ENCODE measurements around the gene SPECC1L.
"Not testable (repeated sequence)": the region's sequence is repeated elsewhere in the genome, so short reads cannot be mapped to it uniquely, and the experiment has no call there.

Gene SPECC1L

DNA sequence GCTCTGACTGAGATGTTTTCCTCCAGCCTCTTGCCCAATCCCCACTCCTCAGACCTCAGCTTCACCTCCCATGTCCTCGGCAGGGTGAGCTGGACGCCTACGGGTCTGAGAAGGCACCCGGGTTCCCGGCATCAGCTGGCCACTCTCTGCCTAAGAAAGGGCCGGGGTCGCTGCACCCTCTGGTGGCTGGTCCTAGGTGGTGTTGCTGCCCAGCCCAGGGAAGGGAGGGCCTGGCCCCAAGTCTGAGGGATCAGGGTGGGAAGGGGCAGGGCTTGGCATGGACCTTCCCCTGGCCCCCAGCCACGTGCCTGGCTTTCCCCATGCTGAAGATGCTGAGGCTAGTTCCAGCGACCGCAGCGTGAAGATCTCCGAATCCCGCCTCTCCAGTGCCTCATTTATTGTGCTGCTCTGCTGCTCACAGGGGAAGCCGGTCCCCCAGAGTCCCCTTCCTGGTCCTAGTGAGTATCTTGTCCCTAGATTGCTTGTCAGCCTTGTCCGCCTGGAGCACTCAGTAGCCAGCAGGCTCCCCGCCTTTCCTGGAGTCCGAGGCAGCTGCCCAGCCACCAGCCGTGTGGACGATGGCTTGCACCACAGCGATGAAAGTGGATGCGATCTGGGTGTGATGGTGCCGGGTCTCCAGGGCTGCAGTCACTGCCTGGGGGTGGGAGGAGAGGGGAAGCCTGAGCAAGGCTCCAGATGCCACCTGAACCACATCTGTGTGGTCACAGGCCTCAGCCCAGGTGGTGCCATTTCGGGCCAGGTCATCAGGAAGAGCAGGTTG, 22.9 kb upstream of the SPECC1L start:
- DNase-seq: peak in 13 of 14 donors; percentile 26 to 94 (median 71)

DNA sequence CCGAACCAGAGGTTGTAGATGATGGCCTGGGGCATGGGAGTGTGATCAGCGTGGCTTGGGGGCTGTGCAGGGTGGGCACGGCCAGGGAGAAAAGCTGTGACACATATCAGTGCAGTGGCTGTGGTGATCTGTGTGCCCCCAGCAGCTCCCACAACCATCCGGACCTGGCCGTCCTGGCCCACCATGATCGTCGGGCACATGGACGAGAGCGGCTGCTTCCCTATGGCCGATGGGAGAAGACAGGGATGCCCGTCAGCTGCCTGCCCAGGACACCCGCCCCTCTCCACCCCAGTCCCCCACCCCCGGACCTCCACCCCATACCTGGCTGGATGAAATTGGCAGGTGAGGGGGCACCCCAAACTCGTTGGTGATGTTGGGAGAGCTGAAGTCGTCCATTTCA, 22.0 kb upstream of the SPECC1L start:
- DNase-seq: not testable (repeated sequence)

DNA sequence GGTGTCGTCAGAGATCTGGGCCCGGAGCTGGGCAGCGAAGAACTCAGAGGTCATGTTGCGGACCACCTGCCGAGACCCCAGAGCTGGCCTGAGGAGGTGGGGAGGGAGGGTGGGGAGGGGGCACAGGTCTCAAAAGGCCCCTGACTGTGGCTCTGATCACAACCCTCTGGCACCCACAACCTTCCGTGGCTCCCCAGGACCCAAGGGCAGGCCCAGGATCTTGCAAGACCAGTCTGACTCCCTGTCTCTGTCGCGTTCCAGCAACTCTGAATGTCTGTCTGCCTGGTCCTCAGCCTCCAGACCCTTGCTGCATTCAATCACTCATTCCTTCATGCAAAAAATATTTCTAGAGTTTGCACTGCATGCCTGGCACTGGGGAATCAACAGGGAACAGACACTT, 21.2 kb upstream of the SPECC1L start:
- not testable (repeated sequence) for DNase-seq

DNA sequence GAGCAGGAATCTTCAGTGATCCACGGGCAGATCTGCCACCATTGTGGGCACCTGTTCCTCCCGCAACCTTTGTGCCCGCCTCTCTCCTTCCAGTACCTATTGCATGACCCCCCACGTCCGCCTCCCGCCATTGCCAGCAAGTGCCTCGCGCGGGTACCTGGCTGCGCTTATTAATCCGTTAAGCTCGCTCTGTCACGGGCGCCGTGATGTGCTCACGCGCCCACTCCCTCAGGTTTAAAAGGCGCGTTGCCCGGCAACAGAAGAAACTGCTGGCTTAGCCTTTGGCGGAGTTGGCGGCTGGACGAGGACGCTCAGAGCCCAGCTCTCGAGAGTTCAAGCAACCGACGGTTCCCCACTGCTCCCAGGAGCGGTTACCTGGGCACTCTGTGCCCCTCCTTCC, 19.3 kb upstream of the SPECC1L start:
- not testable (repeated sequence) for DNase-seq

DNA sequence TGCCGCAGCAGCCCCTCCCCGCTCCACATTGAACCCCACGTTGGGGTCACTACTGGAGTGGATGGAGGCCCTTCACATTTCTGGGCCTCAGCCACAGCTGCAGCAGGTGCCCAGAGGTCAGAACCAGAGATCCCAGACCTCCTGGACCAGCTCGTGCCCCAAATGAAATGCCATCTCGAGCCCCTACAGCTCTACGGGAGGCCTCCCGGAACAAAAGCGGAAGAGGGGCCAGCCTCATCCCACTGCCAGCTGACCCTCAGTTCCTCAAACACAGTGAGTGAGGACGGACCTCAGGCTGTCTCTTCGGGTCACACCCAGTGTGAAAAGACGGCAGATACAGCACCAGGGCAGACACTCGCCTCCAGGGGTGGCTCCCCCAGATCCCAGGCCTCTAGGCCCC, 17.5 kb upstream of the SPECC1L start:
- DNase-seq: not testable (repeated sequence)

DNA sequence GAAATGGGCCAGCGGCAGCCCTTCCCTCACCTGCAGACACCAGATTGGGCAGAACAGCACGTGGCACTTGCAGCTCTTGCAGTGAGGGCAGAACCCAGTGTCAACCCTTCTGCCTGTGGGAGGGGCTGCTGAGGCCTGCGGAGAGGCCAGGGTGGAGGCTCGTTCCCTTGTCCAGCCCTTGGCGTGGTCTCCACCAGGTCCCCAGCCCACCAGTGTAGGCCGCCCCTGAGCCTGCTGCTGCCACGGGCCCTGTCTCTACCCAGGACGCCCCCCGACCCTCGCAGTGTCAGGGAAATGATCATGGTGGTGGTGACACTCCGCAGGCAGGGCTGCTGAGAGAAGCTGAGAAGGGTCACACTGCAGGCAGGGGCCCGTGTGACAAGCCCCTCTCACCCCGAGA, 14.5 kb upstream of the SPECC1L start:
- not testable (repeated sequence) for DNase-seq

DNA sequence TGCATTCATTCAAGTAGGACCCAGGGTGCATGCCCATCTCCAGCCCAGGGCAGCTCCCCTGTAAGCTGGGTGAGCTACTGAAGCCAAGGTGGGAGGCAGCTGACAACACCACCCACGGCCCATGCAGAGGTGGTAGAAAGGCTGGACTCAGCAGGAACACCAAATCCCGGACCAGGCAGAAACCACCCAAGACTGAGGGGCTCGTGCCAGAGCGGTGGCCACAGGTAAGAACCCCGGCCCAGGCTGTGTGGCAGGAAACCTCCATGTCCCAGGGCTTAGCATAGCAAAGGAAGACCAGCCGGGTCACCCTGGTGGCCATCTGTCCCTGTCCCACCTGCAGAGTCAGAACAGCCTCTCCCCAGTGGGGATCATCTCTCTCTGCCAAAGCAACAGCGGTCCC, 13.9 kb upstream of the SPECC1L start:
- DNase-seq: peak in 1 of 14 donors; percentile 35

DNA sequence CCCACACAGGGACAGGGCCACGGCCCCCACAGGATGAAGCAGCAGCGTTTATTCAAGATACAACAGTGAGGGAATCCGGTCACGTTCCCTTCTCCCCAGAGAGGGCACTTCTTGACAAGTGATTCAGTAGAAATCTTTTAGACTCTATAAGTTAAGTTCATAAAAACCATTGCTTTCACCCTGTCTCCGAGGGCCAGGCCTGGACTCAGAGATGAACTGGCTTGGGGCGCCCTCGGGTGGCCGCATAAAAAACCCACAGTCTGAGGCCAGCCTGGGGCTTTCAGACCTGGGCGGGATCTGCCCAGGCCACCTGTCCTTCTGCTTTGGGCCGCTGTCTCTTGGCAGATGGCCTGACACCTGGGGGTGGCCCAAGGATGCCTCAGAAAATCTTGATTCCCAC, 11.2 kb upstream of the SPECC1L start:
- DNase-seq: peak in 4 of 14 donors; percentile 7 to 68 (median 16)

DNA sequence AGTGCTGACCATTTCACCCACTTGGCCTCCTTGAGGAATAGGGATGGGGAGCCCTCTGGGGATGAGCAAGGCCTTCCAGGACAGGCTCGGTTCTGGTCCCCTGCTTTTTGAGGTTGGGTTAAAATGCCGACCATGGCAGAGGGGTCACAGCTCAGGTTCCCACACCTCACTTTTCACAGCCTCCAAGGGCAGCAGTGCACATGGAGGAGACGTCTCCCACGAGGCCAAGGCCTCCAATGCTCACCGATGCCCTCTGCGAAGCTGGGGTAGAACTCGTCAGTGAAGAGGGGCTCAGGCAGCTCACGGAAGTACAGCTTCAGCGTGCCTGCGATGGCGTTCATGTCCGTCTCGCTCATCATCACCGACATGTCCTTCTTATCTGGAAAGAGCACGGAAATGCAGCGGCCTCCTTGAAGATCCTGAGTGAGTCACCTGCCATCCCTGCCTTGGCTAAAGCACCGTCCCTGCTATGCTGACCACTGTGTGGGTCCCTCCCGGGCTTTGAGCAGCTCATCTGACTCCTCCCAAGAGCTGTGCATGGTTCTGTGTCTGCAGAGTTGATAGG, 8.4 kb upstream of the SPECC1L start:
- not testable (repeated sequence) for DNase-seq

DNA sequence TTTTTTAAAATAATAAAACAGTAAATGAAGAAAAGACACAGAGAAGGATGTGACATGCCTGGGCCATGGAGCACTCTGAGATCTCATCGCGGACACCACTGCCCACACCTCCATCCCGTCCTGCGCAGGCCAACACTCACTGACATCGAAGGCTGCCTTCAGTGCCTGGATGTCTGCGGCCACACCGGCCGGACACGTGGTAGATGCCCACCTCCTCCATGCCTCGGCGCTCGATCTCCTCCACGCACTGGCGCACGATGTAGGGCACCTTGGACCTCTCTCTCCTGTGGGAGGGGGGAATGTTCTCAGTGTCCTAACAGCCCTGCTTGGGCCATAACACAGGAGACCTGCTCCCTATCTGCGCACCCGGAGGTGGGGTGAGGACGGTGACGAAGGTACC, 7.2 kb upstream of the SPECC1L start:
- not testable (repeated sequence) for DNase-seq

DNA sequence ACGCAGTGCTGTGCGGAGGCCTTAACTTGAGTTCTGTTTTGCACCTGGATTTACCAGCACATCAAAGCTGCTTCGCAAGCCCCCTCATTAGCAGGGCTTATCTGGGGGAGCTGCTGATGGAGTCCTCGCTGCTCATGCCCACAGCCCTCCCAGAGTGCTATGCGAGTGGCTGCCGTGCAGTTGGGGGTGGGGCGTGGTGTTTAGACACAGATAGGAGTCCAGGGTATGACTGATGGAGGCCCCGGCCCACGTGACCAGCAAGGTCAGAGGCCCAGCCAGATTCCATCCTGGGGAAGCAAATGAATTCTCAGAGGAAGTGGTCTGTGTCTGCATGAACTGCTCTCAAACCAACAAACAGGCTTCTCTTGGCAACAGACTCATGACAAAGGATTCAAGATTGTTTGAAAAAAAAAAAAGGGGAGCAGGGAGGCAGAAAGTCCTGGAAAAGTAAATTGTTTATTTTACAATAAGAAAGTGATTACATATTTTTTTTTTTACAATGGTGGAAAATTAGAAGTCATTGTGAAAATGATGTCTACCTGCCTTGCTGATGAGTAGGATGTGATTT, 6.2 kb upstream of the SPECC1L start:
- DNase-seq: not testable (repeated sequence)

DNA sequence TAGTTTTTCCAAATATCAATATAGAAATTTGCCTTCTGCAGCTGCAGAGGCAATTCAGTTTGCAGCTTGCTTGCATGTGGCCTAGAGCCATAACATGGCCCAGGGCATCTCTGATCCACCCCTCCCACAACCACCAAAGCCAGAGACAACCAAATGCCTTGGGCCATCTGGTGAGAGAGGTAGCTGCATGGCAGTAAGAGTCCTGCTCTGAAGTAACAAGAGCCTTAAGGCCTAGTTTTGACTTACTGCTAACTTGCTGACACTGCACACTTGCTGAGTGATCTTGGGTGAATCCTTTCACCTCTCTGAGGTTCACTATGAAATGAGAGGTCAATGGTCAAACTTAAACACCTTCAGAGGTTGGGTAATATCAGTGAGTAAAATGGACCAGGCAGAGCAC, 4.9 kb upstream of the SPECC1L start:
- no peak for DNase-seq

DNA sequence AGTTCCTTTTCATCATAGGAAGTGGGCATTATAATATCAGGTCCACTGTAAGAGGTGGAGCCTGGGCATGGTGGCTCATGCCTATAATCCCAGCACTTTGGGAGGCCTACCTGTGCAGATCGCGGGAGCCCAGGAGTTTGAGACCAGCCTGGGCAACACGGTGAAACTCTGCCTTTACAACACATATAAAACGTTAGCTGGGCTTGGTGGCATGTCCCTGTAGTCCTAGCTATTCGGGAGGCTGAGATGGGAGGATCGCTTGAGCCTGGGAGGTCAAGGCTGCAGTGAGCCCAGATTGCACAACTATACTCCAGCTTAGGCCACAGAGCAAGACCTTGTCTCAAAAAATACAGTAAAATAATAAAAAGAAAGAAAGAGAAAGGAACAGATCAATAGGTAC, 4.1 kb upstream of the SPECC1L start:
- not testable (repeated sequence) for DNase-seq

DNA sequence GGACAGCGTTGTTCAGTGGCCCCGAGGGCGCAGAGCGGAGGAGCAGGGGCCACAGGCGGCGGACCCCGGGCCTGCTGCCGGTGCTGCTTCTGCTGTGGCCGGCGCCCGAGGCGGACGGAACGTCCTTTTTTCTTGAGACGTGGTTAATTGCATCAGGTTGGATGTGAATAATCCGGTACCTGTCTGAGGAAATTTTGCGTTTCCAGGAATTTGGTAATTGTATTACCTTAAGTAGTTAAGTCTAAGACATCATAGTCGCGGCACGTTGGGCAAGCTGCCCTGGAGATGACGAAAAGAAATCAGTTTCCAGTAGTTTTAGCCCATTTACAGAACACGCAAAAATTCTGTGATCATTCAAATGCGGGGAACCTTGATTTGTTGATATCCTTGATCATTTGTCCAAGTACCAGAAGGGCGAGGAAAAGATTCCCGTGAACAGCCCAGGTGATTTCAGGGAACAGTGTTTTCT, 789 bp downstream of the SPECC1L start:
- no peak for DNase-seq

DNA sequence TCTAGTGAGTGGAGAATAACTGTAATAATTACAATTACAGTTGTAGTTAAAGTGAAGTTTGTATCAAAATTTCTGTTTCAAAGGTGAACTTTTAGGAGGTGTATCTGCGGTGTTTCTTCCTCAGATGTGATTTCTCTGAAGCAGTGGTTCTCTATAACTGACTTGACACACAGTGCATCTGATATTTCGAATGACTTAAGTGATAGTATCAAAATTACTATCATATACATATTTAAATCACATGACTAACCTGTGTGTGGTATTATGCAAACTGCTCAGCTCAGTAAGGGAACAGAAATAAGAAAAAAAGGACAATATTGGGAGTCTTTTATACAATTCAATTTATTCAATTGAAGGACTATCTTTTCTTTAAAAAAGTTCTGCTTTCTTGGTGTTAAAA, 2.4 kb downstream of the SPECC1L start:
- DNase-seq: not testable (repeated sequence)

DNA sequence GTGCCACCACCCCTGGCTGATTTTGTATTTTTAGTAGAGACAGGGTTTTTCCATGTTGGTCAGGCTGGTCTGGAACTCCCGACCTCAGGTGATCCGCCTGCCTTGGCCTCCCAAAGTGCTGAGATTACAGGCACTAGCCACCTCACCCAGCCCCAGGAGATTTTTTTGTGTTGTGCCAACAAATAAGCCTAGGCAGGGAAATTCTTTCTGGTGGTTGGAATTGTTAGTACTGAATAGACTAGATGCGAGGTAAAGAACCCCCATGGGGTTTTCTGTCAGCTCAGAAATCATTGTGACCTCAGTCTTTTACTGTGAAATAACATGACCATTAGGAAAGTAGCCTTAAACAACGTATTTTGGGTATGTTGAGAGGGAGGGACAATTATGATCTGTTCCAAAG, 3.3 kb downstream of the SPECC1L start:
- not testable (repeated sequence) for DNase-seq

DNA sequence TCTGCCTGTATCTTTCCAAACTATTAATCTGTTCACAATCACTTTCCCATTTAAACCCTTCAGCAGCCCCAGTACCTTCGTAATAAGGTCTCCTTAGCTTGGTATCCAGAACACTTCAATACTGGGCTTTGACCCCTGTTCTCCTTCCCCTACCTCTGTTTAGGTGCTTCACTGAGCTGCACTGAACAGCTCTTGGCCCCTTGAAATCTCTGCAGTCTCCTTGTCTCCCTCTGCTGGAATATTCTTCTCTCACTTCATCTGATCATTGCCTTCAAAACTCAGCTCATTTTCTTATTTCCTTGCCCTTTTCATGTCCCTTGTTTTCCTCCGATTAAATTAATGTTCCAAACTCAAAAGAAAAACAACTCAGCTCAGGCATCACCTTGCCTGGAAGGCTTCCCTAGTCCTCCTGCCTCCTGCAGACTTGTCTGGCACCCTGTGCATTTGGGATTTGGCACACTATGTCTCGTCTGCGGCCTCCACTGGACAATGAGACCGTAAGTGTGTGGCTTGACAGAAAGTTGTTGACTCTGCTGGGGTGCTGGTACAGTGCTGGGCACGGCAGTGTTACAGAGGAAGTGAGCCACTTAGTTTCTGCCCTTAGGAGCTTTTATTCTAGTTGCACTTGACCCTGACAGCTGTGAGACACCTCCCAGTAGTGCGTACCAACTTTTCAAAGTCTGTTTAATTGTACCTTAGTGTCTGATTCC, 4.2 kb downstream of the SPECC1L start:
- not testable (repeated sequence) for DNase-seq

DNA sequence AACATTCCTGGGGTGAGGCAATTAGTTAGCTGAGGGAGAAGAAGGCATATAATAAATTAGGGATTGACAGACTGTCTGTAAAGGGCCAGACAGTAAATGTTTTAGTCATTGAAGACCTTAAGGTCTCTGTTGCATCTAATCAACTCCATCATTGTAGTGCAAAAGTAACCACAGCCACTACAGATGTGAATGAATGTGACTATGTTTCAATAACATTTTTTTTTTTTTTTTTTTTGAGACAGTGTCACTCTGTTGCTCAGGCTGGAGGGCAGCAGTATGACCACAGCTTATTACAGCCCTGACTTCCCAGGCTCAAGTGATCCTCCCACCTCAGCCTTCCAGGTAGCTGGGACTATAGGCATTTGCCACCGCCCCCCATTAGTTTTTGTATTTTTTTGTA, 9.7 kb downstream of the SPECC1L start:
- DNase-seq: not testable (repeated sequence)

DNA sequence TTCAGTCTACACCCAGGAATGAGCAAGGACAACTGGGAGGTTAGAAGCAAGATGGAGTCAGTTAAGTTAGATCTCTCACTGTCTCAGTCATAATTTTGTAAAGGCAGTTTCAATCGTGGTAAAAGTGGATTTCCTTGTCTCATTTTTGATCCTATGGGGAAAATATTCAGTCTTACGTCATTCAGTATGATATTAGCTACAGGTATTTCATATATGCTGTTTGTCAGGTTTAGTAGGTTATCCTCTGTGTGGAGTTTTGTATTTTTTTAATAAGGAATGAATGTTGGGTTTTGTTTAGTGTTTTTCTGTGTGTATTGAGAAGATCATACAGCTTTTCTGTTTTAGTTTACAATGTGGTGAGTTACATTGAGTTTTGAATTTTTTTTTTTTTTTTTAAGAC, 11.8 kb downstream of the SPECC1L start:
- no peak for DNase-seq

DNA sequence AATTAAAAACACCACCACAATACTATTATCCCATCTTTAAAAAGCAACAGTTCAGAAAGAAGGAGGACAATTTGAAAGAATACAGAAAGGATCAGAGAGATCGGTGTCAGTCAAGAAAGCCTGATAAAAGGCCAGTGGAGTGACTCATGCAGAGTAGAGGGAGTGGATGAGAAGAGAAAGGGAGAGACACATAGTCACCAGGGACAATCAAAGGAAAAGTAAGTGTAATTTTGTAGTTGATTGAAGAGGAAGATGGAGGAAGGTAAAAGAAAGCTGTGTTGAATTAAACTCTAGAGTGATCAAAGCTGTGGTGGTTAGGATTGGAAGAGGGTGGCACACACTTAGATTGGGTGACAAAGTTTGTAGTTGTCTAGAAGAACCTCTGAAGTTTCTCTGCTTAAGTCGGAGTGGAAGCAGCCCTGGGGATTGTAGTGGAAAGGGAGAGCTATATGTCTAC, 14.1 kb downstream of the SPECC1L start:
- DNase-seq: no peak

DNA sequence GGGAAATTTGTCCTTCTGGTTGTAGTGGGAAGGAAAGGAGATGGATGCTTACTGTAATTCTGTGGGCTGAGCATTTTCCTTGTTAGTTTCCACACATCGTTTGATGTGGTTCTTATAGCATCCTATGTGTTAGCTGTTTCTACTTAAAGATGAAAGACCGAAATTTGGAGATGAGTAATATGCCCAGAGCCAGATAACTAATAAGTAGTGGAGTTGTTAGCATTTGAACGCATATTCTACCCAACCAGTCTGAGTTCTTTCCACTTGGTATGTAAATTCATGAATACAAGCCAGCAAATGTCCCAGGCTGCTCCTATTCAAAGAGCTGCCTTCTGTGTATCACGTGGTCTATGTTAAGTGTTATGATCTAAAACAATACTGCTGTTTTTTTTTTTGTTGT, 14.6 kb downstream of the SPECC1L start:
- no peak for DNase-seq

DNA sequence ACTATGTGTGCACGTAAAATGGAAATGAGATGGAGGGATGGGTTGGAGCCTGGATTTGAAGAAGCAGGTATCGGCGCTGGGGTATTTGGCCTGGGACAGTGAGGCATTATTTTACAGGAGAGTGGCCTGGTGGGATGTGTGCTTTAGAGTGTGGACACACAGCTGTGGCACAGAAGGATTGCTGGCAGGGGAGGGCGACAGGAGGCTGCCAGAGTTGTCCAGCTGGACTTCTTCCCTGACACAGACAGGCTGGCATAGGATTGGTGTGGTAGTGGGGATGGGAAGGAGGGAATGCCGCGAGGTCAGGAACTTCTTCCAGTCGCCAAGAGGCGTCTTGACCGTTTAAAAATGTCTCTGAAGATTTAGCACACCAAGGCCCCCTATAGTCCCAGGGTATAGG, 16.6 kb downstream of the SPECC1L start:
- DNase-seq: not testable (repeated sequence)

DNA sequence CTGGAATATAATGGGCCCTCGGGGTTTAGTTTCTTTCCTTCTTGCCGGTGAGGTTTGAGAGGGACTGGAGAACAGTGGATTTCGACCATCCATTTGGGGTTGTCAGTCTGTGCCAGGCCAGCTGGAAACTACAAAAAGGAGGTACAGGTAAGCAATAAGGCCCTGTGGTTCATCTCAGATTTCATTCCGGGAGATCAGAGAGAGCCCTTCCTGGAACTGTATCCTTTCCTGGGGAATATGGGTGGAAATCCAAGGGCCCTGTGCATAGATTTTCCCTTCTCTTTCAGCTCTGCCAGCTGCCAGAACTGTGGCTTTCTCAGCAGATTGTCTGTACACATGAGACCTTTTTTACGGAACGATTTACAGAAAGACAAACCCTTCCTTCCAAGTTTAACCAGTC, 17.2 kb downstream of the SPECC1L start:
- DNase-seq: not testable (repeated sequence)

Data from C1 segment of cervical spinal cord (tissue), 14 donors.